Endothelial cell of umbilical vein (primary cell): ENCODE data around the gene KAZALD1.

Experiments
- EZH2 ChIP-seq: IDR thresholded peaks from 2 replicates; pipeline ENCODE4 v1.6.1; 2012; ENCODE audit warnings: borderline replicate concordance, low read depth, mild to moderate bottlenecking, moderate library complexity, low read length, inconsistent platforms; ENCODE audit not compliant: severe bottlenecking
- FOS ChIP-seq: IDR thresholded peaks from 2 replicates; pipeline ENCODE4 v1.6.1; 2011; ENCODE audit warnings: mild to moderate bottlenecking, low read length, moderate library complexity, borderline replicate concordance; ENCODE audit not compliant: insufficient read depth
- GATA2 ChIP-seq: IDR thresholded peaks from 2 replicates; pipeline ENCODE4 v1.7.0; 2011; ENCODE audit warnings: low read depth, mild to moderate bottlenecking, moderate library complexity, mixed read lengths, low read length; ENCODE audit not compliant: insufficient read length, insufficient read depth
- JUN ChIP-seq: IDR thresholded peaks from 2 replicates; pipeline ENCODE4 v1.6.1; 2011; ENCODE audit warnings: borderline replicate concordance, low read depth; ENCODE audit not compliant: insufficient read length, insufficient read depth
- MYC ChIP-seq: IDR thresholded peaks from one replicate; pipeline ENCODE4 v1.6.1; 2011; ENCODE audit warnings: mild to moderate bottlenecking, low read depth, low read length
- POLR2A ChIP-seq: IDR thresholded peaks from 2 replicates; pipeline ENCODE4 v1.6.1; 2012; ENCODE audit warnings: low read depth, mild to moderate bottlenecking, control low read depth, low read length
- POLR2AphosphoS5 ChIP-seq: IDR thresholded peaks from 2 replicates; pipeline ENCODE4 v1.6.1; 2012; ENCODE audit warnings: low read depth, mild to moderate bottlenecking, control low read depth, low read length, moderate library complexity; ENCODE audit not compliant: insufficient read depth
- TF ChIP-seq, protein P1 (sequence below), 2 donors: IDR thresholded peaks; 1 replicate in 1 of 2; 2 replicates in 1 of 2; pipeline ENCODE4 v1.5.1; 2011; ENCODE audit warnings: low read length in 2 of 2, mild to moderate bottlenecking in 2 of 2, moderate library complexity in 2 of 2, control low read depth in 1 of 2, inconsistent platforms in 1 of 2, low read depth in 1 of 2; ENCODE audit not compliant: insufficient read depth in 1 of 2; ENCODE audit errors: extremely low read depth in 1 of 2
- TF ChIP-seq, protein P2 (sequence below): IDR thresholded peaks from 2 replicates; pipeline ENCODE4 v1.6.1; 2011; ENCODE audit not compliant: insufficient read depth, insufficient read length

DNA sequence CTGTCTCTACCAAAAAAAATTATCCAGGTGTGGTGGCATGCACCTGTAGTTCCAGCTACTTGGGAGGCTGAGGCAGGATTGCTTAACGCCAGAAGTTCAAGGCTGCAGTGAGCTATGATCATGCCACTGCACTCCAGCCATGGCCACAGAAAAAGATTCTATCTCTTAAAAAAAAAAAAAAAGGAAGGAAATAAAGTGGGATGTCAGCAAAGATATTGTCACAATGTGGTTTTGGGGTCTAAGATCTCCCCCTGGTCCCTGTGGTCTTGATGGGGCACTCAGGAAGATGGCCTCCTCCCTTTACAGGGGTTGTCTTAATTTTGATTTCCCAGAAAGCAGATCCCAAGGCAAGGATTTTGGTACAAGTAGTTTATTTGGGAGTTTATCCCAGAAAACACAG is 7.4 kb upstream of the KAZALD1 start:
- TF ChIP-seq, protein P1, sequence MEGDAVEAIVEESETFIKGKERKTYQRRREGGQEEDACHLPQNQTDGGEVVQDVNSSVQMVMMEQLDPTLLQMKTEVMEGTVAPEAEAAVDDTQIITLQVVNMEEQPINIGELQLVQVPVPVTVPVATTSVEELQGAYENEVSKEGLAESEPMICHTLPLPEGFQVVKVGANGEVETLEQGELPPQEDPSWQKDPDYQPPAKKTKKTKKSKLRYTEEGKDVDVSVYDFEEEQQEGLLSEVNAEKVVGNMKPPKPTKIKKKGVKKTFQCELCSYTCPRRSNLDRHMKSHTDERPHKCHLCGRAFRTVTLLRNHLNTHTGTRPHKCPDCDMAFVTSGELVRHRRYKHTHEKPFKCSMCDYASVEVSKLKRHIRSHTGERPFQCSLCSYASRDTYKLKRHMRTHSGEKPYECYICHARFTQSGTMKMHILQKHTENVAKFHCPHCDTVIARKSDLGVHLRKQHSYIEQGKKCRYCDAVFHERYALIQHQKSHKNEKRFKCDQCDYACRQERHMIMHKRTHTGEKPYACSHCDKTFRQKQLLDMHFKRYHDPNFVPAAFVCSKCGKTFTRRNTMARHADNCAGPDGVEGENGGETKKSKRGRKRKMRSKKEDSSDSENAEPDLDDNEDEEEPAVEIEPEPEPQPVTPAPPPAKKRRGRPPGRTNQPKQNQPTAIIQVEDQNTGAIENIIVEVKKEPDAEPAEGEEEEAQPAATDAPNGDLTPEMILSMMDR (IDR thresholded peaks at IDR 0.05; ENCODE audit: extremely low read depth in 1 of 2, insufficient read depth in 1 of 2, low read depth in 1 of 2, low read length in 2 of 2) = no peak
- TF ChIP-seq POLR2AphosphoS5 = no peak
- TF ChIP-seq EZH2 = no peak
- no peak for TF ChIP-seq POLR2A
- TF ChIP-seq, protein P2, sequence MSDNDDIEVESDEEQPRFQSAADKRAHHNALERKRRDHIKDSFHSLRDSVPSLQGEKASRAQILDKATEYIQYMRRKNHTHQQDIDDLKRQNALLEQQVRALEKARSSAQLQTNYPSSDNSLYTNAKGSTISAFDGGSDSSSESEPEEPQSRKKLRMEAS = no peak
- TF ChIP-seq FOS = no peak
- TF ChIP-seq MYC = no peak
- TF ChIP-seq GATA2 = no peak
- TF ChIP-seq JUN = no peak
